GM18508 (cell line): ENCODE results near the gene MAU2.
"Not testable (repeated sequence)": the region's sequence is repeated elsewhere in the genome, so short reads cannot be mapped to it uniquely, and the experiment has no call there.

Experiments
- ATAC-seq: cut with Tn5 transposase; IDR thresholded peaks from one replicate; pipeline ENCODE4 v1.9.1; 2021; ENCODE audit warnings: moderate number of reproducible peaks; ENCODE audit not compliant: insufficient read depth, unreplicated experiment

MAU2 gene

DNA sequence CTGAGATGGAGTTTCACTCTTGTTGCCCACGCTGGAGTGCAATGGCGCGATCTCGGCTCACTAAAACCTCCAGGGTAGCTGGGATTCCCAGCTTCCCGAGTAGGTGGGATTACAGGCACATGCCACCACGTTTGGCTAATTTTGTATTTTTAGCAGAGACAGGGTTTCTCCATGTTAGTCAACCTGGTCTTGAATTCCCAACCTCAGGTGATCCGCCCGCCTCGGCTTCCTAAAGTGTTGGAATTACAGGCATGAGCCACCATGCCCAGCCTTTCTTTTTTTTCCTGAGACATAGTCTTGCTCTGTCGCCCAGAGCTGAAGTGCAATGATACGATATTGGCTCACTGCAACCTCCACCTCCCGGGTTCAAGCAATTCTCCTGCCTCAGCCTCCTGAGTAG, 59.7 kb downstream of the MAU2 start:
- not testable (repeated sequence) for ATAC-seq

DNA sequence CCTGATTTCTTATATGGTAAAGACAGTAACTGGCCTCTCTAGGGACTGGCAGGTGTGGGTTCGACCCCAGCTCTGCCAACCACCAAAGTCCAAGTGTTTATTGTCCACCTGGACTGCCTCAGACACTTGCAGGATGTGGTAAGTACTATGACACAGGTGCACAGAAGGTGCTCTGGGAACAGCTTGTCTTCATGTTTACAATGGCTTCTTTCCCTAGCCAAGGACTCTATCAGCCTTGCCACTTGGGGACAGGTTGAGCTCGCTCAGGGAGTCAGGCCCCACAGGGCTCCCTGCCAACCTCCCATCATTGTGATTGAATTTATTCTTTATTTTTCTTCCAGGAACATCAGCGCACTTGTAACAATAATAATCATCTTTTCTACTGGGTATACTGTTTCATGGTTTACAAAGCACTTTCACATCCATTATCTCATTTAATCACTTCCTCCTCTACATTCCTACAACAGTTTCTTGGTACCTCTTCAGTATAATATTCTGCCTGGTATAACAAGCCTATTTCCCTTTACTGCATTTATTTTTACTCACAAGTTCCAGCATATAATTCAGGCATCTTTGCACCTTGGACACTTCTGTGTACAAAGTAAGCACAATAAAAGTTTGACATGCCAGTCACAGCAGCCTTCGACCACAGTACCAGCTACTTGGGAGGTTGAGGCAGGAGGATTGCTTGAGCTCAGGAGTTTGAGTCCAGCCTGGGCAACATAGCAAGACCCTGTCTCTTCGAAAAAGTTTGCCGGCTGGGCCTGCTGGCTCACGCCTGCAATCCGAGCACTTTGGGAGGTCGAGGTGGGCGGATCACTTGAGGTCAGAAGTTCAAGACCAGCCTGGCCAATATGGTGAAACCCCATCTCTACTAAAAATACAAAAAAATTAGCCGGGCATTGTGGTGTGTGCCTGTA, 60.6 kb downstream of the MAU2 start:
- no peak for ATAC-seq

- no peak for ATAC-seq
These were observed 61.5 kb downstream of the MAU2 start for GRCh38 chr19:19382118-19382517.

DNA sequence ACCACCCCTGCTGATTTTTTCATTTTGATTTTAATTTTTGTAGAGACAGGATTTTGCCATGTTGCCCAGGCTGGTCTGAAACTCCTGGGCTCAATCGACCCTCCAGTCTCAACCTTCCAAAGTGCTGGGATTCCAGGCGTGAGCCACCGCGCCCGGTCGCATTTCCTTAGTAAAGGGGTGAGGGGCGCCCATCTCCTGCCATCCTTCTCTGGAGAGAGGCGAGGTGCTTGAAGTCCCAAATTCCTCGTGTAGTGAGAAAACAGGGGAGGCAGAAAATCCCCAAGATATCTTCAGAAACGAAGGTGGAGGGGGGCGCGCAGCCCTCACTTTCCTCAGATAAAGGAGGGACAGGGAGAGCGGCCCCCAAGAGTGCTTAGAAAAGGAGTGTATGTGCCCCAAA, 63.9 kb downstream of the MAU2 start:
- no peak for ATAC-seq

GRCh38 chr19:19385131-19385895, 64.7 kb downstream of the MAU2 start:
- peak; percentile 91 for ATAC-seq

- ATAC-seq, result no peak
These were observed 65.6 kb downstream of the MAU2 start for GRCh38 chr19:19385896-19386869.

- no peak for ATAC-seq
These were observed 66.5 kb downstream of the MAU2 start for GRCh38 chr19:19387108-19387507.

DNA sequence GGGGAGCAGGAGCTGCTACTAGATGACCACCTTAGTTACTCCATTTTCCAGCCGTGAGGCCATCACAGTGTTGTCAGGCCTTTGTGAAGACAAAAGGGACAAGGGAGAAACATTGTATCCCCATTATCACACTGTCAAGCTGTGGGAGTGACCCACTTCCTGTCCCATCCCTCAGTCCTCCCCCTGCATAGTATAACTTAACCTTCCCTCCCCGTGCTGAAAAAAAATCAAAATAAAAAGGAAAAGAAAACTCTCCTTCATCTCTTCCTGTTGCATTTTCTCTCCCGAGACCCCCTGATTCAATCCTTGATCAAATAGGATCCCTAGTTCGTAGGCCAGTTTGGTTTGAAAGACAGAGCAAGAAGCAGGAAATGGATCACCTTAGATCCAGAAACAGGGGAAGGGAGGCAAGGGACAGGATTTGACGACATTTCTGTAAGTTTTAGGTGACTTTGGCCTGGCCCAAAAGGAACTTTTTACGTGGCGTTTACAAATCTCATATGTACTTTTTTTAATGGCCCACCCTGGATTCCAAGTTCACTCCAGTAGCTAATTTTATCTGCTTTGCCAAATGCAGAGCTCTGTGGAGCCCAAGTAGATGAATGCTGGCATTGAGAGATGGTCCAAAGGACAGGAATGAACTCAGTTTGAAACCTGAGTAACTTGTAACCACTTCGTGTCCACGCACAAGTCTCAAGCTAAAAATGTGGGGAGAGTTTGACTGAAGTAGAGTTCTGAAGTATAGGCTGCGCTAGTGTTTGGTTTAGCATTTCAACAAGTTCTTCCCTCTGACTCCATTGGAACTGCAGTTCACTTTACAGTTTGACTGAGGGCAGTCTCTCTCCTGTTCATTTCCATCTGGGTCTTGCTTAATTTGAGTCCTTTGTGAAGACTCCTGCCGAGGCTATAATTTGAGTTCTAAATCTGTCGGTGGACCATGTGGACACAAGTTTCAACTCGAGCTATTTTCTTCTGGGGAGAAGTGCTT, 68.2 kb downstream of the MAU2 start:
- no peak for ATAC-seq

DNA sequence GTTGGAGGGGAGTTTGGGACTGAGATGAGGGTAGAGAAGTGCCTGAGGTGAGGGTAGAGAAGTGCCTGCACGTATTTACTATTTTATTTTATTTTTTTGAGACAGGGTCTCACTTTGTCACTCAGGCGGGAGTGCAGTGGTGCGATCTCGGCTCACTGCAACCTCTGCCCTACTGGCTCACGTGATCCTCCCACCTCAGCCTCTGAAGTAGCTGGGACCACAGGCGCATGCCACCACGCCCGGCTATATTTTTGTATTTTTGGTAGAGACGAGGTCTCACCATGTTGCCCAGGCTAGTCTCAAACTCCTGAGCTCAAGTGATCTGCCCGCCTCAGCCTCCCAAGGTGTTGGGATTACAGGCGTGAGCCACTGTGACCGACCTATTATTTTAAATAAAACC, 69.1 kb downstream of the MAU2 start:
- ATAC-seq, result not testable (repeated sequence)

DNA sequence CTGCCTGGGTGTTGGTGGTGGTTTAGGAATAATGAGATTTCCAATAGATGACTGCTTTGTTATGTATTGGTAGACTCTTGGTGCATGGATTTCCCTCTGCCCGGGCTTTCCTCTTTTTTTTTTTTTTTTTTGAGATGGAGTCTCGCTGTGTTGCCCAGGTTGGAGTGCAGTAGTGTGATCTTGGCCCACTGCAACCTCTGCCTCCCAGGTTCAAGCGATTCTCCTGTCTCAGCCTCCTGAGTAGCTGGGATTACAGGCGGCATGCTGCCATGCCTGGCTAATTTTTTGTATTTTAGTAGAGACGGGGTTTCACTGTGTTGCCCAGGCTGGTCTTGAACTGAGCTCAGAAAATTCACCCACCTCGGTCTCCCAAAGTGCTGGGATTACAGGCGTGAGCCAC, 73.7 kb downstream of the MAU2 start:
- ATAC-seq, result not testable (repeated sequence)

DNA sequence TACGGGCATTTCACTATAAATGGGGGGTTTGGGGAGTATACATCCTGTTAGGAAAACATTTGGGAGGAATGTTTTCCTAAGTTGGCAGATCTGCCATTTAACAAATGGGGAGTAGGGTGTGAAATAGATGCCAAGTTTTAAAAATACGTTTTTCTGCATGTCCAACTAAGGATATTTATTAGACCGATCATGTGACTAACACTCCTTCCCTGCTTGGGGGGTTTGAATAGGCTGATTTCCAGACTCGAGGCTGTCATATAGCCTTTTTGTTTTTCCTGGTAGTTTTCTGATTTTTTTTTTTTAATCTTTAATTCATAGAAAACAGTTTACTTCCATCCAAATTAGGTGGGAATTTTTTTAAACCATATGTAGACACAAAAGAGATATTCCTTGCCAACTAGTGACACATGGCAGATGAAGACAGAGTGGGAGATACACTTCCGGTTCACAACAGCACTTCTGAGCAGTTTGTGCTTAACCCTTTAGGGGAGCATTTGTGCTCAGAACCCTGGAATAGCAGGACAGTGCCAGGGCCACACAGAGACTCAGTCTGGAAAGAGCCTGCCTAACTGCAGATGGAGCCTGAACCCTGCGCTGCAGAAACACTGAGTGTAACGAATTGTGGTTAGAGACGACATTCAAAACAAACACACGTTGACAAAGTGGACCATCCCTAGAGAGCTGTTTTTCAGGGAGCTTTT, 79.3 kb downstream of the MAU2 start:
- ATAC-seq, result no peak

- ATAC-seq, result no peak
These were observed 82.2 kb downstream of the MAU2 start for GRCh38 chr19:19402656-19403372.

- no peak for ATAC-seq
These were observed 82.8 kb downstream of the MAU2 start for GRCh38 chr19:19403373-19403901.

GRCh38 chr19:19404879-19405860, 84.5 kb downstream of the MAU2 start, which contains the start of gene GATAD2A:
Gene GATAD2A, plus strand, starts transcription at chr19:19405675. Its CDS starts 59,671 bp downstream, at chr19:19465346.
- ATAC-seq, result no peak

DNA sequence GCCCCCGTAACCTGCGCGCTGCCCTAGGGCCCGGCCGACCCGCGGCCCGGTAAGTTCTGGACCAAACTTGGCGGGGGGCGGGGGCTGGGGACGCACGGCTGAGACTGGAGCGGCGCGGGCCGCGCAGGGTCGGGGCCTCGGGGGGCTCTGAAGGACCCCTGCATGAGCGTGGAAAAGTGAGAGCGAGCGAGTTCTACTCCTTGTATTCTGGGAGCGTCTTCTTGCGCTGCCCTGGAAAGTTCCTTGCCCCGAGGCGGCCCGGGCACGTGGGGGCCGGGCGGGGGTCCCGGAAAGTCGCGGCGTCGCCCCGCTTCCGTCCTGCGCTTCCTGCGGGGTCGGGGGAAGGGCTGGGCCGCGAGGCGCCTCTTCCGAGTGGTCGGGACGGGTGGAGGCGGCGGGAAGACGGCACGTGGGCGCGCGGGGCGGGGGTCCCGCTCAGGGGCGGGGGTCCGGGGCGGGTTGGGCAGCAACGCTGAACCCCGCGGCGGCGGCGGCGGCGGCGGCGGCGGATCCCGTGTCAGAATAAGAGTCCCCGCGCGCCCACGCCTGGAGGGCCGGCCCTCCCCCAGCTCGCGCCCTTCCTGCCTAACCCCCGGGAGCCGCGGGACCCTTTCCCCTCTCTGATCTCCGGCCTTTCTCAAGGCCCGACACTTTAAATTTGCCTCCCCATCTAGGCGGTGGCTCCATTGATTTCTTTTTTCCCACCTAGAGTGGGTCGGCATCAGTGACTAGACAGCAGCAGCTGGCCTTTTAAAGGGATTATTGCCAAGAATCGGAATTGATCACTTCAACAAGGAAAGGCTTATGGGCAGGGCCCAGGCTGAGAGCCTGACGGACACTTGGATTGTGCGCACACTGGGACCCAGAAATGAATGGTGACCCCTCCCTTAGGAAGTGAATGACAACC, 85.6 kb downstream of the MAU2 start:
- no peak for ATAC-seq
